ENCODE measurements around the gene KRTDAP. TPM values are rescaled to one million over a fixed set of nuclear protein-coding genes. Genes with fewer than 3 reads are reported as not detected.

KRTDAP gene
- polyA plus RNA-seq, 1 of the 3 experiments (the other 2 are of a cell fraction) = not detected

DNA sequence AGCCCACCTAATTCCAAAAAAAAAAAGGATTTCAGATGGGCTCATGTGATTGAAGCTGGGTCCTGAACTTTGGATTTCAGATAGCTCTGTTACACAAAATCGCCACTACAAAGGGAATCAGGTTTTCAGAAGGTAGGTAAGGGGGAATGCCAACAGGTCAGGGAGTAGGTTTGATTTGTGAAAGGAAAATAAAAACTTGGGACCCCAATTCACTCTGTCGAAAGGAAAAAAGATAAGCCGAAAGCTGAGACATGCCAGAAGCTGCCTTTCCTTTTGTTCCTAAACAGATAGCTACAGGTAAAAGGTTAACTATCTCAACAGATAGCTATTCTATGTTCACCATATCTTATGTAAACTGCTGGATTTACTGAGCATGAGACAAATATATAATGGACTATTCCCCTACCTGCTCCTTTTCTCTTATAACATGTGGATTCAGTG, 4.0 kb downstream of the KRTDAP start:
- WGBS (ENCODE audit: low lambda C conversion rate) = 11% methylated on average over 3 of the region's 3 CpGs
- ChIA-PET CTCF (interaction anchor here (0.7 to 4.5 kb wide), 5 partner anchors 9 to 133 kb away, joined by 3 to 40 read pairs (median 11); no protein-coding TSS in a partner anchor), POLR2A (no interaction called here)
- Histone ChIP-seq H3K27ac (ENCODE audit: low read depth in 2 of 2, low read length in 1 of 2) (no peak overlapping the region), H3K27me3 (ENCODE audit: insufficient read depth) (peaks cover 63% of the 10 kb centered on the region), H2AFZ (ENCODE audit: low read depth) (no peak overlapping the region), H3K9me3 (no peaks in the 10 kb centered on the region), H3K79me2 (ENCODE audit: insufficient read depth) (no peaks in the 10 kb centered on the region), H3K36me3 (replicated peaks in 1 of 2; ENCODE audit: control insufficient read depth in 1 of 2, insufficient read depth in 2 of 2, low read length in 1 of 2) (no peaks in the 10 kb centered on the region), H4K20me1 (ENCODE audit: insufficient read depth) (no peaks in the 10 kb centered on the region), H3F3A (replicated peaks; ENCODE audit: insufficient read depth) (no peaks in the 10 kb centered on the region), H3K4me2 (no peak overlapping the region), H3K9me2 (no peaks in the 10 kb centered on the region), H3K9ac (no peak overlapping the region), H3K4me1 (ENCODE audit: control insufficient read depth in 1 of 2, insufficient read depth in 2 of 2, low read depth in 1 of 2, low read length in 1 of 2) (no peaks in the 10 kb centered on the region; a peak in 1 of 4 replicates), H3K4me3 (ENCODE audit: low read depth in 2 of 2, low read length in 1 of 2) (no peak overlapping the region)
- DNase-seq = no peak
- TF ChIP-seq FOSL2 (IDR thresholded peaks at IDR 0.05; ENCODE audit: borderline replicate concordance, low read depth) (no peak), GABPA (IDR thresholded peaks at IDR 0.05; ENCODE audit: low read depth) (no peak), MXI1 (IDR thresholded peaks at IDR 0.05; ENCODE audit: low read depth, low read length) (no peak), YY1 (IDR thresholded peaks at IDR 0.05; ENCODE audit: low read depth) (no peak), TCF12 (IDR thresholded peaks at IDR 0.05) (no peak), SMC3 (IDR thresholded peaks at IDR 0.05; ENCODE audit: low read depth, low read length) (no peak), SIN3A (IDR thresholded peaks at IDR 0.05; ENCODE audit: borderline replicate concordance, low read depth, low read length) (no peak), EP300 (IDR thresholded peaks at IDR 0.05; ENCODE audit: borderline replicate concordance in 1 of 2, low read depth in 1 of 2, low read length in 1 of 2) (no peak)
- TF ChIP-seq, protein P1, sequence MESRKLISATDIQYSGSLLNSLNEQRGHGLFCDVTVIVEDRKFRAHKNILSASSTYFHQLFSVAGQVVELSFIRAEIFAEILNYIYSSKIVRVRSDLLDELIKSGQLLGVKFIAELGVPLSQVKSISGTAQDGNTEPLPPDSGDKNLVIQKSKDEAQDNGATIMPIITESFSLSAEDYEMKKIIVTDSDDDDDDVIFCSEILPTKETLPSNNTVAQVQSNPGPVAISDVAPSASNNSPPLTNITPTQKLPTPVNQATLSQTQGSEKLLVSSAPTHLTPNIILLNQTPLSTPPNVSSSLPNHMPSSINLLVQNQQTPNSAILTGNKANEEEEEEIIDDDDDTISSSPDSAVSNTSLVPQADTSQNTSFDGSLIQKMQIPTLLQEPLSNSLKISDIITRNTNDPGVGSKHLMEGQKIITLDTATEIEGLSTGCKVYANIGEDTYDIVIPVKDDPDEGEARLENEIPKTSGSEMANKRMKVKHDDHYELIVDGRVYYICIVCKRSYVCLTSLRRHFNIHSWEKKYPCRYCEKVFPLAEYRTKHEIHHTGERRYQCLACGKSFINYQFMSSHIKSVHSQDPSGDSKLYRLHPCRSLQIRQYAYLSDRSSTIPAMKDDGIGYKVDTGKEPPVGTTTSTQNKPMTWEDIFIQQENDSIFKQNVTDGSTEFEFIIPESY (IDR thresholded peaks at IDR 0.05; ENCODE audit: borderline replicate concordance, low read depth) = no peak

DNA sequence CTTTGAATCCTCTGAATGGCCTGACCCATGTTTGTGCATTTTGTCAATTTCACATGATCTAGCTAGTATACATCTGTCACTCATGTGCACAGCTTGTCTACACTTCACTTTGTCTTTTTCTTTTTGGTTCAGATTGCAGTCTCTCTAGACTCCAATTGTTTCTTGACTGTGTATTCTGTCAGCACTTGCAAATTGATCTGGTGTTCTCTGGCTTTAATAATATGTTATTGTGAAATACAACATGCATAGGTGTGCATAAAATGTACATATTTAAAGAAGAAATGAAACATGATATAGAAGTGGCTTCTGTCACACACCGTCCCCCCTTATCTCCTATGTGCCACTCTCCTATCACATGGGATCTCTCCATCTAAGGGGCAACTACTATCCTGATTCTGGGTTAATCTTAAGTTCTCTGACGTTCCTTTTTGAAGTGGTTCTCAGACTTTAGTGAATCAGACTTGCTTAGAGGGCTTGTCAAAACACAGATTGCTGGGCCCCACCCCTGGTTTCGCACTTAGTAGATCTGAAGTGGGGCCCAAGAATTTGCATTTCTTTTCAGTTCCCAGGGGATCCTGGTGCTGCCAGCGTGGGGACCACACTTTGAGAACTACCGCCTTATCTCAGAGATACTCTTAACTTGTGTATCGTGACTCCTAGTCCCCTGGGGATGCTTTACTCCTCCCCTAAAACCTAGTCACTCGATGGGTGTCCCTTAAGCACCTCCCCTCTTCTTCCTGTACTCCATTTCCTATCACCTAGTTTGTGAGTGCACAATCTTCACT, 5.8 kb downstream of the KRTDAP start:
- H3K4me3 ChIP-seq (ENCODE audit: low read depth in 2 of 2, low read length in 1 of 2) = no peak overlapping the region
- no peaks in the 10 kb centered on the region for H3K9me2 ChIP-seq
- POLR2A ChIA-PET = no interaction called here
- no peaks in the 10 kb centered on the region for H3F3A ChIP-seq (replicated peaks; ENCODE audit: insufficient read depth)
- H2AFZ ChIP-seq (ENCODE audit: low read depth) = no peak overlapping the region
- H3K79me2 ChIP-seq (ENCODE audit: insufficient read depth) = no peaks in the 10 kb centered on the region
- no peak overlapping the region for H3K27ac ChIP-seq (ENCODE audit: low read depth in 2 of 2, low read length in 1 of 2)
- H3K36me3 ChIP-seq (replicated peaks in 1 of 2; ENCODE audit: control insufficient read depth in 1 of 2, insufficient read depth in 2 of 2, low read length in 1 of 2) = no peaks in the 10 kb centered on the region
- no peaks in the 10 kb centered on the region for H4K20me1 ChIP-seq (ENCODE audit: insufficient read depth)
- no peak overlapping the region for H3K4me2 ChIP-seq
- no peaks in the 10 kb centered on the region for H3K9me3 ChIP-seq
- WGBS (ENCODE audit: low lambda C conversion rate) = 15% methylated on average over 7 of the region's 7 CpGs
- CTCF ChIA-PET = interaction anchor here (1.0 to 4.5 kb wide), 2 partner anchors 11 to 131 kb away, joined by 5 to 40 read pairs; no protein-coding TSS in a partner anchor
- H3K27me3 ChIP-seq (ENCODE audit: insufficient read depth) = peaks cover 59% of the 10 kb centered on the region
- H3K4me1 ChIP-seq (ENCODE audit: control insufficient read depth in 1 of 2, insufficient read depth in 2 of 2, low read depth in 1 of 2, low read length in 1 of 2) = no peaks in the 10 kb centered on the region; a peak in 1 of 4 replicates
- H3K9ac ChIP-seq = no peak overlapping the region
- DNase-seq = no peak
- TF ChIP-seq, protein P2, sequence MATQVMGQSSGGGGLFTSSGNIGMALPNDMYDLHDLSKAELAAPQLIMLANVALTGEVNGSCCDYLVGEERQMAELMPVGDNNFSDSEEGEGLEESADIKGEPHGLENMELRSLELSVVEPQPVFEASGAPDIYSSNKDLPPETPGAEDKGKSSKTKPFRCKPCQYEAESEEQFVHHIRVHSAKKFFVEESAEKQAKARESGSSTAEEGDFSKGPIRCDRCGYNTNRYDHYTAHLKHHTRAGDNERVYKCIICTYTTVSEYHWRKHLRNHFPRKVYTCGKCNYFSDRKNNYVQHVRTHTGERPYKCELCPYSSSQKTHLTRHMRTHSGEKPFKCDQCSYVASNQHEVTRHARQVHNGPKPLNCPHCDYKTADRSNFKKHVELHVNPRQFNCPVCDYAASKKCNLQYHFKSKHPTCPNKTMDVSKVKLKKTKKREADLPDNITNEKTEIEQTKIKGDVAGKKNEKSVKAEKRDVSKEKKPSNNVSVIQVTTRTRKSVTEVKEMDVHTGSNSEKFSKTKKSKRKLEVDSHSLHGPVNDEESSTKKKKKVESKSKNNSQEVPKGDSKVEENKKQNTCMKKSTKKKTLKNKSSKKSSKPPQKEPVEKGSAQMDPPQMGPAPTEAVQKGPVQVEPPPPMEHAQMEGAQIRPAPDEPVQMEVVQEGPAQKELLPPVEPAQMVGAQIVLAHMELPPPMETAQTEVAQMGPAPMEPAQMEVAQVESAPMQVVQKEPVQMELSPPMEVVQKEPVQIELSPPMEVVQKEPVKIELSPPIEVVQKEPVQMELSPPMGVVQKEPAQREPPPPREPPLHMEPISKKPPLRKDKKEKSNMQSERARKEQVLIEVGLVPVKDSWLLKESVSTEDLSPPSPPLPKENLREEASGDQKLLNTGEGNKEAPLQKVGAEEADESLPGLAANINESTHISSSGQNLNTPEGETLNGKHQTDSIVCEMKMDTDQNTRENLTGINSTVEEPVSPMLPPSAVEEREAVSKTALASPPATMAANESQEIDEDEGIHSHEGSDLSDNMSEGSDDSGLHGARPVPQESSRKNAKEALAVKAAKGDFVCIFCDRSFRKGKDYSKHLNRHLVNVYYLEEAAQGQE (IDR thresholded peaks at IDR 0.05; ENCODE audit: low read depth, low read length) = no peak
- TF ChIP-seq TEAD4 (IDR thresholded peaks at IDR 0.05; ENCODE audit: borderline replicate concordance, insufficient read depth) (no peak), MXI1 (IDR thresholded peaks at IDR 0.05; ENCODE audit: low read depth, low read length) (no peak), FOXJ3 (CRISPR knock-in tag; IDR thresholded peaks at IDR 0.05) (no peak), CHD2 (IDR thresholded peaks at IDR 0.05; ENCODE audit: low read length, partially characterized antibody) (no peak), RXRA (IDR thresholded peaks at IDR 0.05; ENCODE audit: borderline replicate concordance, low read depth) (no peak), POLR2AphosphoS5 (IDR thresholded peaks at IDR 0.05; ENCODE audit: low read depth, low read length) (no peak), MEF2A (IDR thresholded peaks at IDR 0.05; ENCODE audit: borderline replicate concordance, low read depth) (no peak)
- TF ChIP-seq, protein P3, sequence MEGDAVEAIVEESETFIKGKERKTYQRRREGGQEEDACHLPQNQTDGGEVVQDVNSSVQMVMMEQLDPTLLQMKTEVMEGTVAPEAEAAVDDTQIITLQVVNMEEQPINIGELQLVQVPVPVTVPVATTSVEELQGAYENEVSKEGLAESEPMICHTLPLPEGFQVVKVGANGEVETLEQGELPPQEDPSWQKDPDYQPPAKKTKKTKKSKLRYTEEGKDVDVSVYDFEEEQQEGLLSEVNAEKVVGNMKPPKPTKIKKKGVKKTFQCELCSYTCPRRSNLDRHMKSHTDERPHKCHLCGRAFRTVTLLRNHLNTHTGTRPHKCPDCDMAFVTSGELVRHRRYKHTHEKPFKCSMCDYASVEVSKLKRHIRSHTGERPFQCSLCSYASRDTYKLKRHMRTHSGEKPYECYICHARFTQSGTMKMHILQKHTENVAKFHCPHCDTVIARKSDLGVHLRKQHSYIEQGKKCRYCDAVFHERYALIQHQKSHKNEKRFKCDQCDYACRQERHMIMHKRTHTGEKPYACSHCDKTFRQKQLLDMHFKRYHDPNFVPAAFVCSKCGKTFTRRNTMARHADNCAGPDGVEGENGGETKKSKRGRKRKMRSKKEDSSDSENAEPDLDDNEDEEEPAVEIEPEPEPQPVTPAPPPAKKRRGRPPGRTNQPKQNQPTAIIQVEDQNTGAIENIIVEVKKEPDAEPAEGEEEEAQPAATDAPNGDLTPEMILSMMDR (IDR thresholded peaks at IDR 0.05) = no peak
- TF ChIP-seq, protein P4, sequence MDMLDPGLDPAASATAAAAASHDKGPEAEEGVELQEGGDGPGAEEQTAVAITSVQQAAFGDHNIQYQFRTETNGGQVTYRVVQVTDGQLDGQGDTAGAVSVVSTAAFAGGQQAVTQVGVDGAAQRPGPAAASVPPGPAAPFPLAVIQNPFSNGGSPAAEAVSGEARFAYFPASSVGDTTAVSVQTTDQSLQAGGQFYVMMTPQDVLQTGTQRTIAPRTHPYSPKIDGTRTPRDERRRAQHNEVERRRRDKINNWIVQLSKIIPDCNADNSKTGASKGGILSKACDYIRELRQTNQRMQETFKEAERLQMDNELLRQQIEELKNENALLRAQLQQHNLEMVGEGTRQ (IDR thresholded peaks at IDR 0.05; ENCODE audit: borderline replicate concordance, low read depth, low read length) = no peak

Data from SK-N-SH (cell line).